Measurements from ENCODE around the gene GRPEL2.

The GRPEL2 gene

DNA sequence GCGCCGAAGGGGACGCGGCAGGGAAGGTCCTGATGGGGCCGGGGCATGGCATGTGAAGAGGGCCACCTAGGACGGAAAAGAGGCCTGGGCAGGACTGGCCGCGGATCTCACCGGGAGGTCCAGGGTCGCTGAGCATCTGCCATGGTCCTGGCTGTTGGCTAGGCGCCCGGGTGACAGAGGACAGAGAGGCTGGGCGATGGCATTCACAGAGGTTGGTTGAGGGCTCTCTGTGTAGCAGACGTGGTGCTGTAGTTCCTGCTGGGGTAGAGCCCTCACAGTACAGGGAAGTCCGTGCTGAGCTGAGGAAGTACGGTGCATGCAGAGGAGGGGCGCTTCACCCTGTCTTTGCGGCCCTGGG lies 13.0 kb downstream of the GRPEL2 start:
- peaks cover 0 to 7% of the 10 kb centered on the region in 2 donors for H3K36me3 ChIP-seq (ENCODE audit: control insufficient read depth in 2 of 2, insufficient read depth in 2 of 2, low read length in 2 of 2)
- no peaks in the 10 kb centered on the region for H3K9me3 ChIP-seq (ENCODE audit: control insufficient read depth in 2 of 2, low read length in 2 of 2)
- no peaks in the 10 kb centered on the region for H3K27me3 ChIP-seq (ENCODE audit: control insufficient read depth in 1 of 2, insufficient read depth in 2 of 2, low read length in 2 of 2)
- peaks cover 13% of the 10 kb centered on the region for H3K4me1 ChIP-seq (ENCODE audit: control insufficient read depth, insufficient read depth, low read length)
- peak overlapping the region; percentile 65 to 80 for H3K4me3 ChIP-seq (ENCODE audit: low read length in 2 of 2)
- H3K9ac ChIP-seq (ENCODE audit: low read length in 2 of 2) = peak overlapping the region; percentile 55 to 71
- H3K27ac ChIP-seq (ENCODE audit: low read length) = peak overlapping the region; percentile 11

- Histone ChIP-seq H3K27ac (ENCODE audit: low read length) (no peak overlapping the region), H3K9me3 (ENCODE audit: control insufficient read depth in 2 of 2, low read length in 2 of 2) (no peaks in the 10 kb centered on the region), H3K4me3 (ENCODE audit: low read length in 2 of 2) (no peak overlapping the region), H3K4me1 (ENCODE audit: control insufficient read depth, insufficient read depth, low read length) (peaks cover 13% of the 10 kb centered on the region), H3K27me3 (ENCODE audit: control insufficient read depth in 1 of 2, insufficient read depth in 2 of 2, low read length in 2 of 2) (no peaks in the 10 kb centered on the region), H3K36me3 (ENCODE audit: control insufficient read depth in 2 of 2, insufficient read depth in 2 of 2, low read length in 2 of 2) (peaks cover 0 to 6% of the 10 kb centered on the region in 2 donors), H3K9ac (ENCODE audit: low read length in 2 of 2) (no peak overlapping the region)
These were observed 13.7 kb downstream of the GRPEL2 start for GRCh38 chr5:149358868-149359495.

GRCh38 chr5:149360272-149360671 lies 15.0 kb downstream of the GRPEL2 start:
- no peak overlapping the region for H3K4me3 ChIP-seq (ENCODE audit: low read length in 2 of 2)
- H3K9ac ChIP-seq (ENCODE audit: low read length in 2 of 2) = no peak overlapping the region
- H3K27ac ChIP-seq (ENCODE audit: low read length) = no peak overlapping the region
- peaks cover 0 to under 1% of the 10 kb centered on the region in 2 donors for H3K36me3 ChIP-seq (ENCODE audit: control insufficient read depth in 2 of 2, insufficient read depth in 2 of 2, low read length in 2 of 2)
- no peaks in the 10 kb centered on the region for H3K9me3 ChIP-seq (ENCODE audit: control insufficient read depth in 2 of 2, low read length in 2 of 2)
- H3K27me3 ChIP-seq (ENCODE audit: control insufficient read depth in 1 of 2, insufficient read depth in 2 of 2, low read length in 2 of 2) = no peaks in the 10 kb centered on the region
- H3K4me1 ChIP-seq (ENCODE audit: control insufficient read depth, insufficient read depth, low read length) = peaks cover 13% of the 10 kb centered on the region

DNA sequence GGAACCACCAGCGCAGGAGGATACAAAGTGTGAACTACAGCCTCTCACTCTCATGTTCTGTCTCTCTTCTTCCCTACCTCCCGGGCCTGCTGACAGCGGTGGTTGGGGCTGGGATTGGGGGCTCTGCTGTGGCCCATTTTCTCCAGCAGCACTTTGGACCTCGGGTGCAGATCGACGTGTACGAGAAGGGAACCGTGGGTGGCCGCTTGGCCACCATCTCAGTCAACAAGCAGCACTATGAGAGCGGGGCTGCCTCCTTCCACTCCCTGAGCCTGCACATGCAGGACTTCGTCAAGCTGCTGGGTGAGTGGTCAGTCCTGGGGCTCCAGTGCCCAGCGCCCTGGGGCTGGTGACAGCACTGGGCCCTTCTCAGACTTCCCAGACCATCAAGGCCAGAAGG lies 17.2 kb downstream of the GRPEL2 start:
- H3K4me1 ChIP-seq (ENCODE audit: control insufficient read depth, insufficient read depth, low read length) = peaks cover 16% of the 10 kb centered on the region
- no peaks in the 10 kb centered on the region for H3K9me3 ChIP-seq (ENCODE audit: control insufficient read depth in 2 of 2, low read length in 2 of 2)
- no peak overlapping the region for H3K27ac ChIP-seq (ENCODE audit: low read length)
- H3K9ac ChIP-seq (ENCODE audit: low read length in 2 of 2) = no peak overlapping the region
- H3K27me3 ChIP-seq (ENCODE audit: control insufficient read depth in 1 of 2, insufficient read depth in 2 of 2, low read length in 2 of 2) = no peaks in the 10 kb centered on the region
- no peaks in the 10 kb centered on the region for H3K36me3 ChIP-seq (ENCODE audit: control insufficient read depth in 2 of 2, insufficient read depth in 2 of 2, low read length in 2 of 2)
- H3K4me3 ChIP-seq (ENCODE audit: low read length in 2 of 2) = no peak overlapping the region

DNA sequence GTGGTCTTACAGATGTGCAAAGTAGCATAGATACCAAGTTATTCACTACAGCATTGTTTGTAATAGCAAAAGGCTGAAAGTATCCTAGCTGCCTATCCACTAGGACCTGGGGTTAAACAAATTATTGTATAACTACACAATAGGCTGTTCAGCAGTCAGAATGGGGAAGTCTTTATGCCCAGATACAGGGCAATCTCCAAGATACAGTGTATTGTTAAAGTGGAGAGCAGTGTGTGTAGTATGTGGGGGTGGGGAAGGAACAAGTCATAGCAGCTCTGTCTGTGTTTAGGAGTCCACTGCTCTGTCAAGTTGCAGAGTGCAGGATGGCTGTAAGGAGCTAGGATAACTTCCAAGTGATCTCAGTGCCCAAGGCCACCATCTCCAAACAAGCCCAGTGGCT lies 18.1 kb downstream of the GRPEL2 start:
- H3K9me3 ChIP-seq (ENCODE audit: control insufficient read depth in 2 of 2, low read length in 2 of 2) = no peaks in the 10 kb centered on the region
- no peak overlapping the region for H3K4me3 ChIP-seq (ENCODE audit: low read length in 2 of 2)
- no peaks in the 10 kb centered on the region for H3K36me3 ChIP-seq (ENCODE audit: control insufficient read depth in 2 of 2, insufficient read depth in 2 of 2, low read length in 2 of 2)
- peaks cover 19% of the 10 kb centered on the region for H3K4me1 ChIP-seq (ENCODE audit: control insufficient read depth, insufficient read depth, low read length)
- no peak overlapping the region for H3K27ac ChIP-seq (ENCODE audit: low read length)
- H3K9ac ChIP-seq (ENCODE audit: low read length in 2 of 2) = no peak overlapping the region
- no peaks in the 10 kb centered on the region for H3K27me3 ChIP-seq (ENCODE audit: control insufficient read depth in 1 of 2, insufficient read depth in 2 of 2, low read length in 2 of 2)

DNA sequence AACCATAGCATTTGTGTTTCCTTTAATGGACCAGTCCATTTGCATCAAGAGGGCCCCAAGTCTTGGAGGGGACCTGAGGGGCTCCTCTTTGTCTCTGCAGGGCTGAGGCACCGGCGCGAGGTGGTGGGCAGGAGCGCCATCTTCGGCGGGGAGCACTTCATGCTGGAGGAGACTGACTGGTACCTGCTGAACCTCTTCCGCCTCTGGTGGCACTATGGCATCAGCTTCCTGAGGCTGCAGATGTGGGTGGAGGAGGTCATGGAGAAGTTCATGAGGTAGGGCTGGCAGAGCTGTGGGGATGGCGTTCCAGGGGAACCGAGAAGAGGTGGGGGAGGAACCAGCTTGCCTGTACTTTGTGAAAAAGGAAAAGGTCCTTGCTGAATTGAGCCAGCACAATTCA lies 18.6 kb downstream of the GRPEL2 start:
- H3K36me3 ChIP-seq (ENCODE audit: control insufficient read depth in 2 of 2, insufficient read depth in 2 of 2, low read length in 2 of 2) = no peaks in the 10 kb centered on the region
- no peaks in the 10 kb centered on the region for H3K27me3 ChIP-seq (ENCODE audit: control insufficient read depth in 1 of 2, insufficient read depth in 2 of 2, low read length in 2 of 2)
- H3K4me1 ChIP-seq (ENCODE audit: control insufficient read depth, insufficient read depth, low read length) = peaks cover 16% of the 10 kb centered on the region
- no peak overlapping the region for H3K27ac ChIP-seq (ENCODE audit: low read length)
- no peaks in the 10 kb centered on the region for H3K9me3 ChIP-seq (ENCODE audit: control insufficient read depth in 2 of 2, low read length in 2 of 2)
- no peak overlapping the region for H3K4me3 ChIP-seq (ENCODE audit: low read length in 2 of 2)
- no peak overlapping the region for H3K9ac ChIP-seq (ENCODE audit: low read length in 2 of 2)

GRCh38 chr5:149364719-149365118 lies 19.4 kb downstream of the GRPEL2 start:
- Histone ChIP-seq H3K4me3 (ENCODE audit: low read length in 2 of 2) (no peak overlapping the region), H3K36me3 (ENCODE audit: control insufficient read depth in 2 of 2, insufficient read depth in 2 of 2, low read length in 2 of 2) (no peaks in the 10 kb centered on the region), H3K9ac (ENCODE audit: low read length in 2 of 2) (no peak overlapping the region), H3K4me1 (ENCODE audit: control insufficient read depth, insufficient read depth, low read length) (peaks cover 16% of the 10 kb centered on the region), H3K27ac (ENCODE audit: low read length) (no peak overlapping the region), H3K9me3 (ENCODE audit: control insufficient read depth in 2 of 2, low read length in 2 of 2) (no peaks in the 10 kb centered on the region), H3K27me3 (ENCODE audit: control insufficient read depth in 1 of 2, insufficient read depth in 2 of 2, low read length in 2 of 2) (no peaks in the 10 kb centered on the region)

GRCh38 chr5:149365418-149365817 lies 20.1 kb downstream of the GRPEL2 start:
- Histone ChIP-seq H3K4me1 (ENCODE audit: control insufficient read depth, insufficient read depth, low read length) (peaks cover 16% of the 10 kb centered on the region), H3K27me3 (ENCODE audit: control insufficient read depth in 1 of 2, insufficient read depth in 2 of 2, low read length in 2 of 2) (no peaks in the 10 kb centered on the region), H3K27ac (ENCODE audit: low read length) (no peak overlapping the region), H3K36me3 (ENCODE audit: control insufficient read depth in 2 of 2, insufficient read depth in 2 of 2, low read length in 2 of 2) (no peaks in the 10 kb centered on the region), H3K4me3 (ENCODE audit: low read length in 2 of 2) (no peak overlapping the region), H3K9me3 (ENCODE audit: control insufficient read depth in 2 of 2, low read length in 2 of 2) (no peaks in the 10 kb centered on the region), H3K9ac (ENCODE audit: low read length in 2 of 2) (peak overlapping the region in 1 of 2 donors; percentile 29)

GRCh38 chr5:149366169-149366729 lies 20.9 kb downstream of the GRPEL2 start:
- Histone ChIP-seq H3K4me3 (ENCODE audit: low read length in 2 of 2) (no peak overlapping the region), H3K27me3 (ENCODE audit: control insufficient read depth in 1 of 2, insufficient read depth in 2 of 2, low read length in 2 of 2) (no peaks in the 10 kb centered on the region), H3K9ac (ENCODE audit: low read length in 2 of 2) (no peak overlapping the region), H3K4me1 (ENCODE audit: control insufficient read depth, insufficient read depth, low read length) (peaks cover 23% of the 10 kb centered on the region), H3K9me3 (ENCODE audit: control insufficient read depth in 2 of 2, low read length in 2 of 2) (no peaks in the 10 kb centered on the region), H3K27ac (ENCODE audit: low read length) (no peak overlapping the region), H3K36me3 (ENCODE audit: control insufficient read depth in 2 of 2, insufficient read depth in 2 of 2, low read length in 2 of 2) (no peaks in the 10 kb centered on the region)

GRCh38 chr5:149367249-149367971 lies 22.1 kb downstream of the GRPEL2 start:
- H3K36me3 ChIP-seq (ENCODE audit: control insufficient read depth in 2 of 2, insufficient read depth in 2 of 2, low read length in 2 of 2) = no peaks in the 10 kb centered on the region
- H3K4me1 ChIP-seq (ENCODE audit: control insufficient read depth, insufficient read depth, low read length) = peaks cover 34% of the 10 kb centered on the region
- peak overlapping the region; percentile 49 to 68 for H3K4me3 ChIP-seq (ENCODE audit: low read length in 2 of 2)
- no peaks in the 10 kb centered on the region for H3K9me3 ChIP-seq (ENCODE audit: control insufficient read depth in 2 of 2, low read length in 2 of 2)
- H3K9ac ChIP-seq (ENCODE audit: low read length in 2 of 2) = peak overlapping the region; percentile 62 to 64
- peak overlapping the region; percentile 70 for H3K27ac ChIP-seq (ENCODE audit: low read length)
- H3K27me3 ChIP-seq (ENCODE audit: control insufficient read depth in 1 of 2, insufficient read depth in 2 of 2, low read length in 2 of 2) = no peaks in the 10 kb centered on the region
